Measurements from ENCODE around the gene KIFC1.

KIFC1 gene

DNA sequence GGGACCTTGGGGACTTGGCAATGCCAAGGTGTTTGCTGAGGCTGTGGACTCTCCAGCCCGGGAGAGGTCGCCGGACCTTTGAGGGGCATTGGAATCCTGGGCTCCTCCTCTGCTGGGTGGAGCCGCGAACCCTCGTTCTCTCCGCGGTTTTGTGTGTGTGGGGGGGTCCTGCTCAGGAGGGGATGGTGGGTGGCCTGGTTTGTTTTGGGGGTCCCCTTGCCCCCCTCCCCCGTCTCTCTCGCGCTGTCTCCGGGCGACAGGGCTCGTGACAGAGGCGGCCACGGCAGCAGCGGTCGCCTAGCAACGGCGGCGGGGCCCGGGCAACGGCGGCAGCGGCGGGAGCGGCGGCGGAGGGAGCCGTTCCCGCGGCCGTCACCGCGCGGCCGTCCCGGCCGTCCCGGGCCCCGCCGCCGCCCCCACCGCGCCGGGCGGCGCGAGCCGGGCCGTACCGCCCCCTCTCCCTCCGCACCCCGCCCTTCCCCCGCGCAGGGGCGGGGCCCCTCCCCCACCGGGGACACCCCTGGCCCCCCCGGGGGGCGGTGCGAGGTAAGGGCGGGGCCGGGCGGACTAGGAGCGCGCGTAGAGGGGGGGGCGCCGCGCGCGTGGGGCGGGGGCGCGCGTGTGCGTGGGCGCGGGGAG is 36.1 kb downstream of the KIFC1 start:
- DNase-seq, result no peak

DNA sequence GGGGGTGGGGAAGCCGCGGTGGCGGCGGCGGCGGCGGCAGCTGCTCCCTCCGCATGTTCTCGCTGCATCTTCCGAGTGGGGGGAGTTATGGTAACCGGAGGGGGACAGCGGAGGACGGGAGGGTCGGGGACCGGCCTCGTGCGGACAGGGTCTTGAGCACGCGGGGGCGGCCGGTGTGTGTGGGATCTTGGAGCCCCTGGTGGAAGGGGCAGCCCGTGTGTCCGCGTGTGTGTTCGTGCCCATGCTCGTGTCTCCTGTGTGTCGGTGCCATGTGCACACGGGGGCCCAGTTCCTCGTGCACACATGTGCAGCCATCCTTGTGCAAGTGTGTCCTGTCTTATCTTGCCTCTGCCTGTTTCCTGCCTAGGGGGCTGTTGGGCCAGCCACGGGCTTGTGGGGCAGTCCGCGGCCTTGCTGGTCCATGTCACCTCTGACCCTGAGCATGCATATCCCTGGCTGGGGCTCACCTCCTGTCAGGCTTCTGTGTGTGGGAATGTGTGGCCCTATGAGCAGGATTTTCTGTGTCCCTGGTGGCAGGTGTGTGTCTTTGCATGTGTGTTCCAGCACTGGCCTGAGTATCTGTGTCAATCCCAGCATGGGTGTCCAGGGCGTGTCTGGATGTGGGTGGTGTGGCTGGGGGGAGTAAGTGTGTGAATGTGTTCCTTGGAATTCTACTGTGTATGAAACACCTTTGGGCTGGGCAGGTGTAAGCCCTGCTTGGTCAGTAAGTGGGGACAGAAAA is 36.8 kb downstream of the KIFC1 start:
- no peak for DNase-seq

DNA sequence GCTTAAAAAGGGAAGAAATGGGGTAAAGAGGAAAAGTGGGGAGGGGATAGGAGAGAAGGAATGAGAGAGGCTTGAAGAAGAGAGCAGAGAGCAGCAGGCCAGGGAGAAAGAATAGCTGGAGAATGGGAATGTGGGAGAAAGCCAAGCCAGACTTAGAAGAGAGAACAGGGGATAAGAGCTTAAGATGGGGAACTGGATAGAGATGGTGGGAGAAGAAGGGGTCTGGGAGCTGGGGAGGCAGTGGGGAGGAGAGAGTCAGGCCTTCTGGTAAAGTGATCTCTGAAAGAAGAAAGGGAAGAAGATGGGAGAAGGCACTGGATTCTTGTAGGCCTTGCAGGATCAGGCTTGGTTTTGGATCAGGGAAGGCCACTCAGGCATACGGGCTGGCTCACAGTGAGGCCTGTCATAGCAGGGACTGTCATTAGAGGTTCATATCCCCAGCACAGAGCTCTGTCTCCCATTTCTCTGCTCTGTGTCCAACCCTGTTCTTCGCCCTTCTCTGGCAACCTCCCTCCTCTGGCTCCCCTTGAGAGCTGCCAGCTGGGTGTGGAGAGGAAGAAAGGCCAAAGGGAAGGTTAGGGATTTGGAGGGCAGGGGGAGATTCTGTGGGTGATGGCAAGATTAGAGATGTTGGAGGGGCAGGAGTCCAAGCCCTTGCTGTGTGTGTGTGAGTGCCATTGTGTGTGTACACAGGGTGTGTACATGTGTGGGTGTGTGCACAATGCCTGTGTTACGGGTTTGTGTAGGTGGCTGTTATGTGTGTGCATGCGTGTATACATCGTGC is 37.5 kb downstream of the KIFC1 start:
- DNase-seq, result no peak

DNA sequence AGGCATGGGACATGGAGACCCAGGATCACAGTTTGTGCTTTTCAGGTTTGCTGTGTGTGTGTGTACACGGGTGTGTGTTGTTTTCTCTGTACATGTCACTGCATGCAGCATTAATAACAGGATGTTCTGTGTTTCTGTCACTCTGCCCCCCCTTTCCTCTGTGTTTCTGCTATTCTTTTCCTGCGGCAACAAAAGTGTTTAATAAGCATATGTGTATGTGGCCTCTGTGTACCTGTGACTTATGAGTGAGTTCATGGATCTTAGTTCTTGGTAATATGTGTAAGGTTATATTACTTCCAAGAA is 38.1 kb downstream of the KIFC1 start:
- DNase-seq, result no peak

DNA sequence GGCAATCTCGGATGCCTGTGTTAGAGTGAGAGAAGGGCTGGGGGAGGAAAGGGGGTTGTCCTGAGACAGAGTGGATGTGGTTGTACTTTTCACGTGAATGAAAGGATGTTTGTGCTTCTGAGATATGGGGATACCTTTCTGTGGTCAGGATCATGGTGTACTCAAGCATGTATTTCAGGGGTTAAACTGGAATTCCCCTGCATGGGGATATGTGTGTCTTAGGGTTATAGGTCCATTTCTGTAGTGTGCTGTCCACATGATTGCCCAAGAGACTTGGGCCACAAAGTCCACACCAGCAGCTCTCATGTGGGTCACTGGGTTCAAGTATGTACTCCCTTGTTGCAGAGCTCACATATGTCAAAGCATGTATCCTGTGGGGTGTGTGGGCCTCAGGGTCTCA is 38.7 kb downstream of the KIFC1 start:
- DNase-seq, result no peak

DNA sequence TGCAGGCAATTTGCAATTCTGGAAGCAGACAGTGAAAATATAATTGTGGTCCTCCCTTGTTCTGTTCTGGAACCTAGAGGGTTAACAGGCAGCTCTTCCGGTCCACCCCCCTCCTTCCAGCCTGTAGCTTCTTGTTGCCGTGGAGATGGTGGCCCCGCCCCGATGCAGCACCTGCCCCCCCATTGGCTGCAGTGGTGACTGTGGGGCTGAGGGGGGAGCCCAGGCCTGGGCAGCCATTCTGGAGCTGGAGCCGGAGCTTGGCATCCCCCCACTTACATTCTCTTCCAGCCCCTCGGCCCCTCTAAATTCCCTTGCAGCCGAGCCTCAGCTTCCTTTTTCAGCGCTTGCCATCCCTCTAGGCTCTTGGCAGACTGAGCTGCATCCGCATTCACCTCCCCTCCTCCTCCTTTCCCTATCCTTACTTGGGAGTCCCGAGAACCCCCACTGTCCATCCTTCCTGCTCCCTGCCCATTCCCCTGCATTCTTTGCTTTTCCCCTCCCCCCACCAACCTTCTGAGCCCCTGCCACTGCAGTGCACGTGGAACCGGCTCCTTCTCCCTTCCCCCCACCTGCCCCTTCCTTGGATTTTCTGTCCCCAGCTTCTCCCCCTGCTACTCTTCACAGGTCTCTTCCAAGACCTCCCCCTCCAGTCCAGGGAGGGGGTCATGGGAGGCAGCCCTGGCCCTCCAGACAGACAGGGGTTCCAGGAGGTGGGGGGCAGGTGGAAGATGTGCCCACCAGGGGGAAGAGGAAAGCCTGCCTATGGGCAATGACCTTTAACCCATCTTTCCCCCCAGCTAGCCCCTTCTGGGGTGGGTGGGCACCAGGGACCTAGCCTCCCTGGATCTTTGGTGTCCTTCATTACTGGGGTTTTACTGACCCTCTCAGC is 39.6 kb downstream of the KIFC1 start:
- DNase-seq, result no peak

DNA sequence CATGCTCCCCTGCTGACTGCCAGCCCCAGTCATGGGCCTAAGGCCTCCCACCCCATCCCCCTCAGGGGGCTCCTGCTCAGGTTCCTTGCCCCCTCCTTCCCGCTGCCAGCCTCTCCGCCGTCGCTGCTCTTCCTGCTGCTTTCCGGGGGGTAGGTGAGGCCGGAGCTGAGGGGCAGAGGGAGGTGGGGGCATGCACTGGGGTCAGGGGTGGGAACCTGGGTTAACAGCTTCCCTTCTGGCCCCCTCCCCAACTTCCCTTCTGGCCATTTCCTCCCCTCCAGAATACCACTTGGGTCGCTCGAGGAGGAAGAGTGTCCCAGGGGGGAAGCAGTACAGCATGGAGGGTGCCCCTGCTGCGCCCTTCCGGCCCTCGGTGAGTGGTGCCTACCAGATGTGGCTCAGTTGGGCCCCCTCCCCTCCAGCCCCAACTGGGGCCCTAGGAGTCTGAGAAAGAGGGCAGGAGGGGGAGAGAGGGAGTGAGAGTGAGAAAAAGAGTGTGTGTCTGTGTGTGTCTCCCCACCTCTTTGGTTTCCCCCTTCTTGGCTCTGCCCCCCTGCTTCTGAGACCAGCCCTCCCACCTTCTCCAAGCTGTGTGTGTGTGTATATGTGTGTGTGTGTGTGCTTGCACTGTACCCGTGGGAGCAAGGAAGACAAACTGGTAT is 40.4 kb downstream of the KIFC1 start:
- DNase-seq, result no peak

DNA sequence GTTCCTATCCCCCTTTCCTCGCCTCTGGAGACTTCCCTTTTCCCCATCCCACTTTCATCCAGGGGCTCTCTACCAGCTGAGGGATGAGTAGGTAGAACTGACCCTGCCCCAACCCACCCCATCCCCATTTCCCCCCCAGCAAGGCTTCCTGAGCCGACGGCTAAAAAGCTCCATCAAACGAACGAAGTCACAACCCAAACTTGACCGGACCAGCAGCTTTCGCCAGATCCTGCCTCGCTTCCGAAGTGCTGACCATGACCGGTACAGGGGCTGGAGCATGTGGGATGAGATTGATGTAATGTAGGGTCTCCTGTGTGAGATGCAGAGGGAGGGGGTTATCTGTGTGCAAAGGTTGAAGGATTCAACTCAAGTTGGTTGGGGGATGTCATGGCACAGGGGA is 40.9 kb downstream of the KIFC1 start:
- DNase-seq, result no peak

DNA sequence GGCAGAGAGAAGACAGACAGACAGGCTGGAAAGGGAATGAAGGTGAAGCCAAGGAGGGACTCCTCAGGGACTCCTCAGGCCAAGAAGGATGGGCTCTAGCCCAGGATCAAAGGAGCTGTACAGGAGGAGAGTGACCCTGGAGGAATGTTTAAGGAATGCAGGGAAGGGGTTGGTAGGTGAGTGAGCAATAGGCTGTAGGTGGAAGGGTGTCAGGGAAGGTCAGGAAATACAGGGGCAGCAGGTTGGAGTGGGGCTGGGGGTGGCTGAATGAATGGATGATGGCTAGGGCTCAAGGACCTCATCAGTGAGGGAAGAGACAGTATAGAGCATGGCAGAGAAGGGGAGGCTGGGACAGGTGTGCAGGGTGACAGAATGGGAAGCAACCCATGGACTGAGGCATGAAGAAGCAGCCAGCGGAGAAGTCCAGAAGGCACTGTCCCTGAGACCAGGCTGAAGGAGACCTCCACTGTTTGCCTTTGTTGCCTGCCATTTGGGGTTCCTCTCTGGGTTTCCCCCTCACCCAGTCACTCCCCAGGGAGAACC is 41.4 kb downstream of the KIFC1 start:
- no peak for DNase-seq

DNA sequence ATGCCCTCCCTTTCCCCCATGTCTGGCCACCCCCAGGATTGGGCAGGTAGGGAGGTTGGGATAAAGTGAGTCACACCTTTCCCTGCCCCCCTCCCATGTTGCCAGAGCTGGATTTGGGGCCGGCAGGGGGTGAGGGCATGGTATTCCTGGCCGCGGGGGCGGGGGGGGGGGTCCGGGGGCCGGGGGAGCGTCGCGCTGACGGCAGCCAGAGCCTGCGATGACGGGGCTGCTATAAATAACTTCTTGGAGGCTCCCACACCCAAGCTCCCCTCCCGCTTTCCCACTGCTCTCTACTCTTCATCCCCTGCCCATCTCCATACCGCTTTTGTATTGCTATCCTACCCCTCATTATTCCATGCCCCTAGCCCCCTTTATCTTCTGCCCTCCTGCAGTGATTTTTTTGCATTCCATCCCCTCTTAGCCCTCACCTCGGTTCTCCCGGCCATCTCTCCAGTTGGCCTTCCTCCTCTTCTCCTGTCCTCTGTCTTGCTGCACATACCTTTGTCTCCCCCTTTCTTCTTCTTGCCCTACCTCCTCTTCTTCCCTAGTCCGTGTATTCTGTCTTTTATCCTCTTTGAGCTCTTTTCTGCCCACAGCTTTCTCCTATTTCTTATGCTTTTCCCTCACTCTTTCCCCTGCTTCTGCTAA is 42.0 kb downstream of the KIFC1 start:
- no peak for DNase-seq

DNA sequence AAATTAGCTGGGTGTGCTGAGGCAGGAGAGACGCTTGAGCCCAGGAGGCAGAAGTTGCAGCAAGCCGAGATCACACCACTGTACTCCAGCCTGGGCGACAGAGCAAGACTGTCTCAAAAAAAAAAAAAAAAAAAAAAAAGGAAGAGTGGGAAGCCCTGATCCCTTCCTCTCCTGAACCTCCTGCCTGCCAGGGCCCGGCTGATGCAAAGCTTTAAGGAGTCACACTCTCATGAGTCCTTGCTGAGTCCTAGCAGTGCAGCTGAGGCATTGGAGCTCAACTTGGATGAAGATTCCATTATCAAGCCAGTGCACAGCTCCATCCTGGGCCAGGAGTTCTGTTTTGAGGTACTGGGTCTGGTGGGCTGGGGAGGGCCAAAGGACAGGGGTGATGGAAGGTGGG is 43.3 kb downstream of the KIFC1 start:
- DNase-seq, result no peak

DNA sequence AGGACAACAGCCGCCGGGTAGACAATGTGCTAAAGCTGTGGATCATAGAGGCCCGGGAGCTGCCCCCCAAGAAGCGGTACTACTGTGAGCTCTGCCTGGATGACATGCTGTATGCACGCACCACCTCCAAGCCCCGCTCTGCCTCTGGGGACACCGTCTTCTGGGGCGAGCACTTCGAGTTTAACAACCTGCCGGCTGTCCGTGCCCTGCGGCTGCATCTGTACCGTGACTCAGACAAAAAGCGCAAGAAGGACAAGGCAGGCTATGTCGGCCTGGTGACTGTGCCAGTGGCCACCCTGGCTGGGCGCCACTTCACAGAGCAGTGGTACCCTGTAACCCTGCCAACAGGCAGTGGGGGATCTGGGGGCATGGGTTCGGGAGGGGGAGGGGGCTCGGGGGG is 46.0 kb downstream of the KIFC1 start:
- DNase-seq, result no peak

DNA sequence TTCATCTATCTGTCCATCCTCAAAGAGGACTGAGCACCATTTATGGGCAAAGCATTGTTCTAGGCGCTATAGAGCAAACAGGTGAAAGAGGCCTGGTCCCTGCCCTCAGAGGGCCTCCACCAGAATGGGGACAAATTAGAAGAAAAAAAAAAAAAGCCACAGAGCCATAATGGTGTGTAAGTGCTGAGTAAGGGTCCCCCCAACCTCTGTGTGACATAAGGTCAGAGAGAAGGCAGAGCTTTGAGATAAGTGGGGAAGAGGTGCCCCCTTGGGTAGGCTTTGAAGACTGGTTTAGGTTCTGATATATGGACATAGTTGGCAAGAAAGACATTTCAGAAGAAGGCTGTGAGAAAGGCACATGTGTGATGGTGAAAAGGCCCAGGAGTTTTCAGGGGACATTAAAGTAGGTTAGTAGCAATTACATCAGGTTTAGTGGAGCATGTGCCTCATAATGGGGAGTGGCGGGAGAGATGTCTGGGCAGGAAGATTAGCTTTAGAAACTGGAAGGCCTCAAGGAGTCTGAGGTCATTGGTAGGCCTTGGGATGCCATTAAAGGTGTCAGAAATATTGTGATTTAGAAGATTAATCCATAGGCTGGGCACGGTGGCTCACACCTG is 47.5 kb downstream of the KIFC1 start:
- no peak for DNase-seq

DNA sequence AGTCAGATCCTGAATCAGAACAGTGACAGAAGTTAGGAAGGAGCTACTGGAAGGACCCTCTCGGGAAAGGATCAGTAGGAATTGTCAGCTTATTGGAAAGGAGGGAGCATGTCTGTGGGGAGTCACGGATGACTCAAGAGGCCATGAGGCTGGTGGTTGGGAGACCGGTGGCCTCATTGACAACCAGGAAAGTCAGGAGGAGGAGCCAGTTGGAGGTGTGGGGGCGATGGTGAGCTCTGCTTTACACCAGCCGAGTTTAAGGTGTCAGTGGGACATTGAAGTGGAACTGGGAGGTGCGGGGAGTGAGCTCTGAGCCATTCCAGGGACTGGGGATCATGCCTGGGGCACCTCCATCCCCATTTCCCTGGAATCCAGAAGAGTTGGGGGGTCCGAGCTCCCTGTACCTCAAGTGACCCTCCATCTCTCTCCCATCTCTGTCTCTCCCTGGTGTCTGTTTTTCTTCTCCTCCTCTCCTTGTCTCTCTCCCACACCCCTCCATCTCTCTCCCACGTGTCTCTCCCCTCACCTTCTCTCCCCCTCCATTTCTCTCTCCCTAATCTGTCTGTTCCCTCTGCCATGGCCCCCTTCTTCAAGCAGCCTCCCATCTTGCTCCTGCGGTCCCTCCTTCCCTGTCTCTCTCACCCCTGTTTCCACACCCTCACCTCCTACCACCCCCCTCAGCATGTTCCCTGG is 48.5 kb downstream of the KIFC1 start:
- DNase-seq, result no peak

DNA sequence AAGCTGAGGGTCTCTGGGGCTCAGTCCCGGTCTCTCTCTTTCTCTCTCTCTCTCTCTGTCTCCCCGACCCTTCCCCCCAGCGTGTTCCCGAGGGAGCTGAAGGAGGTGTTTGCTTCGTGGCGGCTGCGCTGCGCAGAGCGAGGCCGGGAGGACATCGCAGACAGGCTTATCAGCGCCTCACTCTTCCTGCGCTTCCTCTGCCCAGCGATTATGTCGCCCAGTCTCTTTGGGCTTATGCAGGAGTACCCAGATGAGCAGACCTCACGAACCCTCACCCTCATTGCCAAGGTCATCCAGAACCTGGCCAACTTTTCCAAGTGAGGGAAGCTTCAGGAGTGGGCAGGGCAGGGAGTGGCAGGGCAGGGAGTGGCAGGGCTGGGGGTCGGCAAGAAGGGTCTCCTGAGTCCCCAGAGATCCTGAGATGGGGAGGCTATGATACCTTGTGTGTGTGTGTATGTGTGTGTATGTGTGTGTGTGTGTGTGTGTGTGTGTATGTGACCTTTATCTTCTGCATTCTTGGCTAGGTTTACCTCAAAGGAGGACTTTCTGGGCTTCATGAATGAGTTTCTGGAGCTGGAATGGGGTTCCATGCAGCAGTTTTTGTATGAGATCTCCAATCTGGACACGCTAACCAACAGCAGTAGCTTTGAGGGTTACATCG is 49.2 kb downstream of the KIFC1 start:
- DNase-seq, result no peak

DNA sequence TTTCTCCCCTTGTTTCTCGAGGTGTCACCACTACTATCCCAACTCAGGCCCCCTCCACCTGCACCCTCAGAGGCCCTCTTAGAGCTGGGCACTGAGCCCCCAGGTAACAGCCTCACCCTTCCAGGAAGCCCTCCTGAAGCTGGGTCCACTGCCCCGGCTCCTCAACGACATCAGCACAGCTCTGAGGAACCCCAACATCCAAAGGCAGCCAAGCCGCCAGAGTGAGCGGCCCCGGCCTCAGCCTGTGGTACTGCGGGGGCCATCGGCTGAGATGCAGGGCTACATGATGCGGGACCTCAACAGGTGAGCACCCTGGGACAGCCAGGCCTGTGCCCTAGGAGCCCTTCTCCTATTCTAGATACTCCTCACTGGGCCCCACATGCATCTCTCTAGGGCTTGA is 49.8 kb downstream of the KIFC1 start:
- DNase-seq, result no peak

DNA sequence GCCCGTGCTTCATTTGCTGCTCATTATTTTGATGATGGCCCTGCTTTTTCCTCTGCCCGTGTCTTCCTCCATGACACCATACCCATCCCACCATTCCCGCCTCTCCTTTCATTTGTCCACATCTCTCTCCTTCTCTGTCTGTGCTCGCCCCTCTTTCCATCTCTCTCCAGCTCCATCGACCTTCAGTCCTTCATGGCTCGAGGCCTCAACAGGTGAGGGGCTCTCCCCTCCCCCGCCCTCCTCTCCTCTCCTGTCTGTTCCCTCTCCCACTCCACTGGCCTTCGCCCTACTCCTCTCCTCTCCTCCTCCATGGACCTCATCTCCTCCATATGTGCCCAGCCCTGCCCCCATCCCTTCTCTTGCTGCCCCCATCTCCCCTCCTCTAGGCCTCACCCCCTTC is 50.7 kb downstream of the KIFC1 start:
- DNase-seq, result no peak

DNA sequence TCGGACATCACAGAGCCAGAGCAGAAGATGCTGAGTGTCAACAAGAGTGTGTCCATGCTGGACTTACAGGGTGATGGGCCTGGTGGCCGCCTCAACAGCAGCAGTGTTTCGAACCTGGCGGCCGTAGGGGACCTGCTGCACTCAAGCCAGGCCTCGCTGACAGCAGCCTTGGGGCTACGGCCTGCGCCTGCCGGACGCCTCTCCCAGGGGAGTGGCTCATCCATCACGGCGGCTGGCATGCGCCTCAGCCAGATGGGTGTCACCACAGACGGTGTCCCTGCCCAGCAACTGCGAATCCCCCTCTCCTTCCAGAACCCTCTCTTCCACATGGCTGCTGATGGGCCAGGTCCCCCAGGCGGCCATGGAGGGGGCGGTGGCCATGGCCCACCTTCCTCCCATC is 51.4 kb downstream of the KIFC1 start:
- no peak for DNase-seq

DNA sequence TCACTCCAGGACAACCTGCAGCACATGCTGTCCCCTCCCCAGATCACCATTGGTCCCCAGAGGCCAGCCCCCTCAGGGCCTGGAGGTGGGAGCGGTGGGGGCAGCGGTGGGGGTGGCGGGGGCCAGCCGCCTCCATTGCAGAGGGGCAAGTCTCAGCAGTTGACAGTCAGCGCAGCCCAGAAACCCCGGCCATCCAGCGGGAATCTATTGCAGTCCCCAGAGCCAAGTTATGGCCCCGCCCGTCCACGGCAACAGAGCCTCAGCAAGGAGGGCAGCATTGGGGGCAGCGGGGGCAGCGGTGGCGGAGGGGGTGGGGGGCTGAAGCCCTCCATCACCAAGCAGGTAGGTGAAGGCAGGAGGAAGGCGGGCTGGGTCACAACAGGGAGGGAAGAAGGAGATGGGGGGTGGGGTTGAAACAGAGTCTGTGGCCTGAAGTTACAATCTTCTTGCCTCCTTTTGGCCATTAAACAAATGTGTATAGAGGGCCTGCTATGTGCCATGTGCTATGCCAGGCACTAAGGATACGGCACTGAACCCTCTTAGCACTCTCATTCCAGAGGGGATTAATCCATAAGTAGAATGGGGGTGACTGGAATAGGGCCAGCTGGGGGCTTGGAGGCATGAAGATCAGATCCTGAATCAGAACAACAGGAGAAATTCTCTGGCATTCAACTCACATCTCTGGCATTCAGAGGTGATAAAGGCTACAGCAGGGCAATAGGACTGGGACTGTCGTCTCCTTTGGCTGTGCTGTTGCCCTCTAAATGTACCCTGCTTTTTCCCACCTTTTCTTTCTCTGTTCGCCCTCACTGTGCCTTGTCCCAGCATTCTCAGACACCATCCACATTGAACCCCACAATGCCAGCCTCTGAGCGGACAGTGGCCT is 52.2 kb downstream of the KIFC1 start:
- no peak for DNase-seq
